DMS153 treated with DMSO at 0.1 percent for 48 hours (cell line): ENCODE measurements around the gene NAPEPLD.
"Not testable (repeated sequence)": the region's sequence is repeated elsewhere in the genome, so short reads cannot be mapped to it uniquely, and the experiment has no call there.

Experiments
- DNase-seq: peaks from one replicate; lab custom pipeline; 2025; ENCODE audit not compliant: unreplicated experiment; lab: John Stamatoyannopoulos, UW

Gene NAPEPLD

DNA sequence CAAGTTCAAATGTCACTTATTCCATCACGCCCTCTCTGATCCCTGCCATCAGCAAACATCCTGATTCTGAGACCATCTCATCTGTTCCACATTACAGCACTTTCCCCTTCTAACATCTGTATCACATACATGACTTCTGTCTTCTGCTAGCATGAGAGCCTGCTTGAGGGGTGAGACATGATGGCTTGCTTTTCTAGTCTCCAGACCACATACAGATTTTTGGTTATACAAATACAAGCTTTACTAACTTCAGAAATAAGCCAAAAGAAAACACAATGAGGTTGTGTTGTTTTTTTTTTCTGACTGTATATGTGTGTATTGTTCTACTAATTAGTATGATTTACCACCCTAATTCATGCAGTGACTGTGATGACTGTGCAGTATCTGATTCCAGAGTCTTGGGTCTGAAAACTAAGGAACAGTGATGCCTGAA lies 34.3 kb downstream of the NAPEPLD start:
- DNase-seq = no peak

DNA sequence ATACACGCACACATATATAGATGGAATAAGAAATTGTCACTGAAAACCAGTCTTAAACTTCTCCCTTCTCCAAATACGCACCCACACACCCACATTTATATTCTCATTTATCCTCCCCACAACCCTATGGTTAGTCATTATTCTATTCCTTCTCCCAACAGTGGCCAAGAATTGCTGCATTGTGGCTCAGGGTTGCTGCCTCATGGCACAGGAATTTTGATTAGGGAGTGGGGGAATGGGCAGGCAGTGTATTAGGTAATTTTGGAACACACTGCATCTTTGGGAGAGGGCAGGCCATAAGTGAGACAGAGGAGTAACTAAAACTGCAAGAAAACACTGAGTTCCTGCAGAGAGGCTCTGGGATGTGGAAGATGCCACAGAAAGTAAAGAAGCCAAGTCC lies 35.7 kb downstream of the NAPEPLD start:
- no peak for DNase-seq

GRCh38 chr7:103106703-103107070 lies 42.2 kb downstream of the NAPEPLD start:
- DNase-seq = not testable (repeated sequence)

DNA sequence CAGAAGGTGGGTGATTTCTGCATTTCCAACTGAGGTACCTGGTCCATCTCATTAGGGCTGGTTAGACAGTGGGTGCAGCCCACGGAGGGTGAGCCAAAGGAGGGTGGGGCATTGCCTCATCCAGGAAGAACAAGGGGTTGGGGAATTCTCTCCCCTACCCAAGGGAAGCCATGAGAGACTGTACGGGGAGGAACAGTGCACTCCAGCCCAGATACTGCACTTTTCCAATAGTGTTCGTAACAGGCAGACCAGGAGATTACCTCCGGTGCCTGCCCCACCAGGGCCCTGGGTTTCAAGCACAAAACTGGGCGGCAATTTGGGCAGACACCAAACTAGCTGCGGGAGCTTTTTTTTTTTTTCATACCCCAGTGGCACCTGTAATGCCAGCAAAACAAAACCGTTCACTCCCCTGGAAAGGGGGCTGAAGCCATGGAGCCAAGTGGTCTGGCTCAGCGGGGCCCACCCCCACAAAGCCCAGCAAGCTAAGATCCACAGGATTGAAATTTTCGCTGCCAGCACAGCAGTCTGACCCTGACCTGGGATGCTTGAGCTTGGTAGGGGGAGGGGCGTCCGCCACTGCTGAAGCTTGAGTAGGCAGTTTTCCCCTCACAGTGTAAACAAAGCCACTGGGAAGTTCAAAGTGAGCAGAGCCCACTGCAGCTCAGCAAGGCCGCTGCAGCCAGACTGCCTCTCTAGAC lies 42.7 kb downstream of the NAPEPLD start:
- DNase-seq = no peak

GRCh38 chr7:103101543-103101942 lies 47.4 kb downstream of the NAPEPLD start:
- DNase-seq = no peak

- DNase-seq = no peak
These were observed 48.6 kb downstream of the NAPEPLD start for GRCh38 chr7:103100348-103100747.

GRCh38 chr7:103097041-103097440 lies 51.9 kb downstream of the NAPEPLD start:
- no peak for DNase-seq

GRCh38 chr7:103095558-103095957 lies 53.3 kb downstream of the NAPEPLD start:
- not testable (repeated sequence) for DNase-seq

GRCh38 chr7:103094102-103094501 lies 54.8 kb downstream of the NAPEPLD start:
- DNase-seq = no peak

DNA sequence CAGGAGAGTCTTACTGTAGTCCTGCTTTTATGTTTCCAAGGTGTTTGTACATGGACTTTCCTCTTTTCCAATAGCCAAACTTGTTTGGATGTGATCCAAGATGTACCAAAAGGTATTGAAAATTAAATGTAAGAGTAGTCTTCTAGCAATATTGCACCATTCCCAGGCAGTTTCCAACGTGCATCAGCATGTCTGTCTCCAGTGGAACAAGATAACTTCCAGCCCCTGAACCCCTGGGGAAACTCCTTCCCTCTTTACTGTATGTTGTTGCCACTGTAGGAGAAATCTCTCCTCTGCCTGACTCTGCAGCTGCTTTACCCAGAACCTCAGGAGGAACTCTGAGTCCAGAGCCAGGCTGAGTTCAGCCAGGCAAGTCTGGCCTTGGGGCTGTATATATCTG lies 55.5 kb downstream of the NAPEPLD start:
- DNase-seq = no peak

DNA sequence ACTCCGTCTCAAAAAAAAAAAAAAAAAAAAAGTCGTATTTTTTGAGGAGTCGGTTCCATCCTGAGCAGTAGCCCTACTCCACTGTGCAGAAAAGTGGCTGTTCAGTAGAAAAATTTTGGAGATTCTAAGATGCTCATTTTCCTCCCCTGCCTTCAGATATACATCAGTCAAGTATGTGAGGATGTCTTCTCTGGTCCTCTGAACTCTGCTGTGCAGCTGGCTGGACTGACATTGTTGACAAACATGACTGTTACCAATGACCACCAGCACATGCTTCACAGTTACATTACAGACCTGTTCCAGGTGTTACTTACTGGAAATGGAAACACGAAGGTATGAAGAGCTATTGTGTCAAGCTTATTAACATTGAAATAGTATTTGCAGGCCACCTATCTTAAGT lies 56.6 kb downstream of the NAPEPLD start:
- DNase-seq = not testable (repeated sequence)

DNA sequence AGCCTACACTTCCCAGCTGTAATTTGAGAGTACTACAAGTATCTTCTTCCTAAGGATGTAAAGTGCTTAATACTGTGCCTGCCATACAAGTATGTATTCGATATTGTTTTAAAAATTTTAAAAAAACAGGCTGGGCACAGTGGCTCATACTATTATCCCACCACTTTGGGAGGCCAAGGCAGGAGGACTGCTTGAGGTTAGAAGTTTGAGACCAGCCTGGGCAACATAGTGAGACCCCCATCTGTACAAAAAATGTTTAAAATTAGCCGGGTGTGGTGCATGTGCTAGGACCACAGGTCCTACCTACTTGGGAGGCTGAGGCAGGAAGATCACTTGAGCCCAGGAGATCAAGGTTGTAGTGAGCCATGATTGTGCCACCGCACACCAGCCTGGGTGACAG lies 65.7 kb downstream of the NAPEPLD start:
- DNase-seq = no peak

DNA sequence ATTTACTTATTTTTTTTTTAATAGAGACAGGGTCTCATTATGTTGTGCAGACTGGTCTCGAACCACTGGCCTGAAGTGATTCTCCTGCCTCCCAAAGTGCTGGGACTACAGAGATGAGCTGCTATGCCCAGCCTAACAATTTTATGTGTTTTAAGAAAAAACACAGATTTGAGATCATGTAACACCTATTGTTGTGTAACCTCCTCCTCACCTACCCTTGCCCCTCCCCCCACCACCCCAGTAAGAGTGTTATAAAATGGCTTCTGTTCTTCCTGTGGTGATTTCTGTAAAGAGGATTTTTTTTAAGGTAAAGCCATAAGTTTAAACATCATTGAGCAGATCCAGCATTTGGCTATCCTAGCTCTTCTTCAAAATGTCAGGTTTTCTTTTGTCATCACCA lies 66.4 kb downstream of the NAPEPLD start:
- no peak for DNase-seq

DNA sequence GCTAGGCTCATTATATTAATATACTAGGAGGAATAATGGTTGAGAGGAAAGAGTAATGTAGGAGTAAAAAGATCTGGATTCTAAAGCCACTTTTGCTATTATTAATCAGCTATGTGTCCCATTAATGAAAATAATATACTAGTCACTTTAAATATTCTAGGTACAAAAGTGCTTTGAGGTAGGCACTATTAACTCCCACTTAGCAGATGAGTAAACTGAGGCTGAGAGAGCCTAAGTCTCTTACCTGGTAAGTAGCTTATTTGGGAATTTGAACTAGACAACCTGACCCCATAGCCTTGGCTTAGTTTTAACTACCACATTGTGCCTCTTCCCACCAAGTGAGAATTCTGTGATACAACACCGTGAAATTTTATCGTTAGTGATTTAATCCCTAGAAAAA lies 68.0 kb downstream of the NAPEPLD start:
- no peak for DNase-seq

GRCh38 chr7:103079836-103080235 lies 69.1 kb downstream of the NAPEPLD start:
- no peak for DNase-seq

DNA sequence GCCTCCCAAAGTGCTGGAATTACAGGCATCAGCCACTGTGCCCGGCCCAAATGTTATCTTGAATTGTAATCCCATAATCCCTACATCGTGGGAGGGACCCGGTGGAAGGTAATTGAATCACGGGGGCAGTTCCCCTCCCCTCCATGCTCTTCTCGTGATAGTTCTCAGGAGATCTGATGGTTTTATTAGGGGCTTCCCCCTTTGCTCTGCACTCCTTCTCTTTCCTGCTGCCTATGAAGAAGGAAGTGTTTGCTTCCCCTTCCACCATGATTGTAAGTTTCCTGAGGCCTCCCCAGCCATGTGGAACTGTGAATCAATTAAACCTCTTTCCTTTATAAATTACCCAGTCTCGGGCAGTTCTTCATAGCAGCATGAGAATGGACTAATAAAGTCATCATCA lies 70.7 kb downstream of the NAPEPLD start:
- DNase-seq = not testable (repeated sequence)

- DNase-seq = no peak
These were observed 71.6 kb downstream of the NAPEPLD start for GRCh38 chr7:103077318-103077717.

DNA sequence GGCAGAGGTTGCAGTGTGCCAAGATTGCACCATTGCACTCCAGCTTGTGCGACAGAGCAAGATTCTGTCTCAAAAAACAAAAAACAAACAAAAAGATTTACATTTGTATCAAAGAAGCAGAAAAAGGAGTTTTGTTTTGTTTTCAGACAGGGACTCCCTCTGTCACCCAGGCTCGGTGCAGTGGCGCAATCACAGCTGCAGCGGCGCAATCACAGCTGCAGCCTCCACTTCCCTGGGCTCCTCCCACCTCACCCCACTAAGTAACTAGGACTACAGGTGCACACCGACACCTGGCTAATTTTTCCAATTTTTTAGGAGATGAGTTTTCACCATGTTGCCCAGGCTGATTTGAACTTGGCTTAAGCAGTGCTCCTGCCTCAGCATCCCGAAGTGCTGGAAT lies 72.1 kb downstream of the NAPEPLD start:
- no peak for DNase-seq

- no peak for DNase-seq
These were observed 73.5 kb downstream of the NAPEPLD start for GRCh38 chr7:103075337-103075918.

GRCh38 chr7:103074519-103075336 lies 74.2 kb downstream of the NAPEPLD start, which contains the start of the genes ARMC10 and FBXL13:
Gene ARMC10, plus strand, starts transcription at chr7:103075140. Its CDS starts 133 bp downstream, at chr7:103075273.
Gene FBXL13, minus strand, starts transcription at chr7:103074796.
- peak; percentile 86 for DNase-seq

GRCh38 chr7:103073989-103074518 lies 74.8 kb downstream of the NAPEPLD start:
- no peak for DNase-seq

GRCh38 chr7:103071000-103071399 lies 77.9 kb downstream of the NAPEPLD start:
- no peak for DNase-seq
